Measurements from ENCODE around the gene STOX2. TPM values are rescaled to one million over a fixed set of nuclear protein-coding genes. Genes with fewer than 3 reads are reported as not detected.

STOX2 gene
- total and polyA plus RNA-seq, 2 donors (not counting 3 experiments of a cell fraction or from before 2014, with no cell fraction given) = 0.03 to 0.24 TPM

GRCh38 chr4:184041156-184041555, 136.0 kb downstream of the STOX2 start:
- CTCF ChIA-PET = no interaction called here
- Histone ChIP-seq H2AFZ (ENCODE audit: low read depth, low read length) (no peak overlapping the region), H3K4me2 (ENCODE audit: insufficient read depth, low read length) (no peak overlapping the region), H3K9me3 (replicated peaks; ENCODE audit: control insufficient read depth, insufficient read depth, low read length) (no peaks in the 10 kb centered on the region), H3K9ac (replicated peaks; ENCODE audit: extremely low read depth, insufficient read depth, low read length) (no peak overlapping the region), H3K4me3 (replicated peaks in 1 of 3; ENCODE audit: insufficient read depth in 1 of 3, low read depth in 1 of 3, low read length in 3 of 3) (no peak overlapping the region), H3K79me2 (ENCODE audit: control insufficient read depth, insufficient read depth, low read length) (no peaks in the 10 kb centered on the region), H3K27ac (ENCODE audit: insufficient read depth, low read depth, low read length) (no peak overlapping the region), H3K9me1 (replicated peaks; ENCODE audit: control insufficient read depth, extremely low read depth, insufficient read depth, low read length) (no peaks in the 10 kb centered on the region), H3K27me3 (ENCODE audit: control insufficient read depth in 2 of 2, insufficient read depth in 2 of 2, low read length in 2 of 2) (no peaks in the 10 kb centered on the region), H3K36me3 (ENCODE audit: control insufficient read depth in 2 of 2, extremely low read depth in 1 of 2, insufficient read depth in 2 of 2, low read length in 2 of 2) (no peaks in the 10 kb centered on the region), H4K20me1 (replicated peaks; ENCODE audit: control insufficient read depth, extremely low read depth, insufficient read depth, low read length) (no peaks in the 10 kb centered on the region), H3K4me1 (ENCODE audit: control insufficient read depth, extremely low read depth, insufficient read depth, low read length) (no peaks in the 10 kb centered on the region)
- intact Hi-C loops (cut with micrococcal nuclease) (no loop called here), dilution Hi-C loops (cut with MboI; ENCODE audit: extremely low pct_ligation_motif_present, low sequenced_read_pairs) (no loop called here)
- POLR2A ChIA-PET = no interaction called here
- no peak for TF ChIP-seq POLR2A (IDR thresholded peaks at IDR 0.05; ENCODE audit: low read depth, low read length)
- TF ChIP-seq POLR2AphosphoS5 (IDR thresholded peaks at IDR 0.05; ENCODE audit: insufficient read depth, low read depth, low read length) = no peak
- no peak for TF ChIP-seq GATA2 (IDR thresholded peaks at IDR 0.05; ENCODE audit: insufficient read depth, insufficient read length, low read depth, low read length)
- TF ChIP-seq MYC (IDR thresholded peaks at IDR 0.05; ENCODE audit: low read depth, low read length) = no peak
- TF ChIP-seq CTCF (IDR thresholded peaks at IDR 0.05; ENCODE audit: extremely low read depth in 1 of 2, insufficient read depth in 1 of 2, low read depth in 1 of 2, low read length in 2 of 2) = no peak
- DNase-seq (ENCODE audit: low read depth, low spot score) = no peak
- no peak for FAIRE-seq
- BruUV-seq (replicated peaks) = no TSS peak

- no peak for TF ChIP-seq EZH2 (IDR thresholded peaks at IDR 0.05; ENCODE audit: borderline replicate concordance, low read depth, low read length, severe bottlenecking)
- no peak for TF ChIP-seq CTCF (IDR thresholded peaks at IDR 0.05; ENCODE audit: extremely low read depth in 1 of 2, insufficient read depth in 1 of 2, low read depth in 1 of 2, low read length in 2 of 2)
- TF ChIP-seq MAX (IDR thresholded peaks at IDR 0.05; ENCODE audit: insufficient read depth, insufficient read length) = no peak
- TF ChIP-seq GATA2 (IDR thresholded peaks at IDR 0.05; ENCODE audit: insufficient read depth, insufficient read length, low read depth, low read length) = no peak
- TF ChIP-seq MYC (IDR thresholded peaks at IDR 0.05; ENCODE audit: low read depth, low read length) = no peak
- TF ChIP-seq POLR2A (IDR thresholded peaks at IDR 0.05; ENCODE audit: low read depth, low read length) = no peak
- TF ChIP-seq POLR2AphosphoS5 (IDR thresholded peaks at IDR 0.05; ENCODE audit: insufficient read depth, low read depth, low read length) = no peak
- TF ChIP-seq JUN (IDR thresholded peaks at IDR 0.05; ENCODE audit: borderline replicate concordance, insufficient read depth, insufficient read length, low read depth) = no peak
- no peak for TF ChIP-seq FOS (IDR thresholded peaks at IDR 0.05; ENCODE audit: borderline replicate concordance, insufficient read depth, low read length)
- POLR2A ChIA-PET = no interaction called here
- no peak for FAIRE-seq
- CTCF ChIA-PET = no interaction called here
- H4K20me1 ChIP-seq (replicated peaks; ENCODE audit: control insufficient read depth, extremely low read depth, insufficient read depth, low read length) = no peaks in the 10 kb centered on the region
- no peak for DNase-seq (ENCODE audit: low read depth, low spot score)
- H3K4me3 ChIP-seq (replicated peaks in 1 of 3; ENCODE audit: insufficient read depth in 1 of 3, low read depth in 1 of 3, low read length in 3 of 3) = no peak overlapping the region
- H2AFZ ChIP-seq (ENCODE audit: low read depth, low read length) = no peak overlapping the region
- no peak overlapping the region for H3K4me2 ChIP-seq (ENCODE audit: insufficient read depth, low read length)
- H3K27ac ChIP-seq (ENCODE audit: insufficient read depth, low read depth, low read length) = no peak overlapping the region
- dilution Hi-C loops (cut with MboI; ENCODE audit: extremely low pct_ligation_motif_present, low sequenced_read_pairs) (no loop called here), intact Hi-C loops (cut with micrococcal nuclease) (no loop called here)
- no peaks in the 10 kb centered on the region for H3K36me3 ChIP-seq (ENCODE audit: control insufficient read depth in 2 of 2, extremely low read depth in 1 of 2, insufficient read depth in 2 of 2, low read length in 2 of 2)
- H3K9me3 ChIP-seq (replicated peaks; ENCODE audit: control insufficient read depth, insufficient read depth, low read length) = no peaks in the 10 kb centered on the region
- no peaks in the 10 kb centered on the region for H3K79me2 ChIP-seq (ENCODE audit: control insufficient read depth, insufficient read depth, low read length)
- H3K9ac ChIP-seq (replicated peaks; ENCODE audit: extremely low read depth, insufficient read depth, low read length) = no peak overlapping the region
- no peaks in the 10 kb centered on the region for H3K4me1 ChIP-seq (ENCODE audit: control insufficient read depth, extremely low read depth, insufficient read depth, low read length)
- no TSS peak for BruUV-seq (replicated peaks)
- H3K27me3 ChIP-seq (ENCODE audit: control insufficient read depth in 2 of 2, insufficient read depth in 2 of 2, low read length in 2 of 2) = no peaks in the 10 kb centered on the region
- H3K9me1 ChIP-seq (replicated peaks; ENCODE audit: control insufficient read depth, extremely low read depth, insufficient read depth, low read length) = no peaks in the 10 kb centered on the region
Observed at GRCh38 chr4:184046148-184046547, 141.0 kb downstream of the STOX2 start.
